22Rv1 (cell line): ENCODE results near the gene PCYOX1L.

ENCODE experiments used
- CTCF ChIP-seq: fragments of 450-650 bp; IDR thresholded peaks from 2 replicates; pipeline ENCODE4 v1.5.1; 2017; ENCODE audit warnings: mild to moderate bottlenecking
- ZFX ChIP-seq: fragments of 450-650 bp; IDR thresholded peaks from 2 replicates; pipeline ENCODE4 v1.6.1; 2017; ENCODE audit warnings: antibody characterized with exemption, borderline replicate concordance

GRCh38 chr5:149328177-149328576 is 29.7 kb upstream of the PCYOX1L start:
- no peak for TF ChIP-seq CTCF
- TF ChIP-seq ZFX, result no peak
